HG03066 (cell line): Measurements from ENCODE around the gene GRID1.
"Not testable (repeated sequence)": the region's sequence is repeated elsewhere in the genome, so short reads cannot be mapped to it uniquely, and the experiment has no call there.

Experiments used
- ATAC-seq: cut with Tn5 transposase; IDR thresholded peaks from one replicate; pipeline ENCODE4 v1.9.1; 2021; ENCODE audit warnings: low read depth; ENCODE audit not compliant: unreplicated experiment

GRID1 gene

GRCh38 chr10:86124734-86125133, 241.9 kb downstream of the GRID1 start:
- ATAC-seq = no peak

- no peak for ATAC-seq
These were observed 242.9 kb downstream of the GRID1 start for GRCh38 chr10:86123715-86124114.

GRCh38 chr10:86123304-86123703, 243.3 kb downstream of the GRID1 start:
- no peak for ATAC-seq

- no peak for ATAC-seq
These were observed 243.9 kb downstream of the GRID1 start for GRCh38 chr10:86122646-86123045.

- no peak for ATAC-seq
These were observed 245.4 kb downstream of the GRID1 start for GRCh38 chr10:86121200-86121599.

- no peak for ATAC-seq
These were observed 249.5 kb downstream of the GRID1 start for GRCh38 chr10:86117051-86117450.

- ATAC-seq = no peak
These were observed 252.6 kb downstream of the GRID1 start for GRCh38 chr10:86113983-86114382.

- ATAC-seq = no peak
These were observed 253.1 kb downstream of the GRID1 start for GRCh38 chr10:86113501-86113900.

GRCh38 chr10:86113044-86113443, 253.6 kb downstream of the GRID1 start:
- no peak for ATAC-seq

GRCh38 chr10:86111902-86112545, 254.6 kb downstream of the GRID1 start:
- ATAC-seq = no peak

GRCh38 chr10:86110156-86110786, 256.3 kb downstream of the GRID1 start:
- no peak for ATAC-seq

- no peak for ATAC-seq
These were observed 257.2 kb downstream of the GRID1 start for GRCh38 chr10:86109421-86109820.

GRCh38 chr10:86108696-86109095, 257.9 kb downstream of the GRID1 start:
- no peak for ATAC-seq

- not testable (repeated sequence) for ATAC-seq
These were observed 258.8 kb downstream of the GRID1 start for GRCh38 chr10:86107611-86108310.

GRCh38 chr10:86107131-86107530, 259.5 kb downstream of the GRID1 start:
- no peak for ATAC-seq

- no peak for ATAC-seq
These were observed 260.0 kb downstream of the GRID1 start for GRCh38 chr10:86106616-86107015.

- ATAC-seq = no peak
These were observed 261.0 kb downstream of the GRID1 start for GRCh38 chr10:86105640-86106039.

- ATAC-seq = no peak
These were observed 261.4 kb downstream of the GRID1 start for GRCh38 chr10:86105181-86105580.

- ATAC-seq = no peak
These were observed 261.9 kb downstream of the GRID1 start for GRCh38 chr10:86104611-86105145.

GRCh38 chr10:86104156-86104555, 262.4 kb downstream of the GRID1 start:
- no peak for ATAC-seq

GRCh38 chr10:86103391-86104101, 263.0 kb downstream of the GRID1 start:
- no peak for ATAC-seq
